Mammary epithelial cell (primary cell): ENCODE results near the gene ETV2.

Experiments
- EZH2 ChIP-seq: IDR thresholded peaks from 2 replicates; pipeline ENCODE4 v1.6.1; 2012; ENCODE audit warnings: low read length, inconsistent platforms, borderline replicate concordance
- TF ChIP-seq, protein P1 (sequence below), 2 donors: IDR thresholded peaks in 1 of 2; conservative IDR thresholded peaks in 1 of 2; 2 replicates each; pipeline ENCODE4 v1.5.1; 2011 to 2012; ENCODE audit warnings: inconsistent platforms in 2 of 2, low read length in 2 of 2, mild to moderate bottlenecking in 2 of 2, control low read depth in 1 of 2, low read depth in 1 of 2; ENCODE audit not compliant: insufficient read depth in 1 of 2; ENCODE audit errors: extremely low read depth in 1 of 2

DNA sequence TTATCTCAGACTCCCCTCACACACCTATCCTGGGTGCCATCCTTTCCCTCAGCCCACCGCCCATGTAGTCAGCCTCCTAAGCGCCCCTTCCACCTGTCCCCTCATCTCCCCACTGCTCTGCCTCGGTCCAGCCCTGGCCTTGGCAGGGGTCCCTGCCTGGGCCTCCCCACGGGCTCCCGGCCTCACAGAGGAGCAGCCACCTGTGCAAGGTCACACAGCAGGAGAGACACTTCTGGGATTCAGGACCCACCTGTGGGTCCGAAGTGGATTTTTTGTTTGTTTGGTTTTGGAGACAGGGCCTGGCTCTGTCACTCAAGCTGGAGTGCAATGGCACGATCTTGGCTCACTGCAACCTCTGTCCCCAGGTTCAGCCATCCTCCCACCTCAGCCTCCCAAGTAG is 24.1 kb downstream of the ETV2 start:
- TF ChIP-seq, protein P1, sequence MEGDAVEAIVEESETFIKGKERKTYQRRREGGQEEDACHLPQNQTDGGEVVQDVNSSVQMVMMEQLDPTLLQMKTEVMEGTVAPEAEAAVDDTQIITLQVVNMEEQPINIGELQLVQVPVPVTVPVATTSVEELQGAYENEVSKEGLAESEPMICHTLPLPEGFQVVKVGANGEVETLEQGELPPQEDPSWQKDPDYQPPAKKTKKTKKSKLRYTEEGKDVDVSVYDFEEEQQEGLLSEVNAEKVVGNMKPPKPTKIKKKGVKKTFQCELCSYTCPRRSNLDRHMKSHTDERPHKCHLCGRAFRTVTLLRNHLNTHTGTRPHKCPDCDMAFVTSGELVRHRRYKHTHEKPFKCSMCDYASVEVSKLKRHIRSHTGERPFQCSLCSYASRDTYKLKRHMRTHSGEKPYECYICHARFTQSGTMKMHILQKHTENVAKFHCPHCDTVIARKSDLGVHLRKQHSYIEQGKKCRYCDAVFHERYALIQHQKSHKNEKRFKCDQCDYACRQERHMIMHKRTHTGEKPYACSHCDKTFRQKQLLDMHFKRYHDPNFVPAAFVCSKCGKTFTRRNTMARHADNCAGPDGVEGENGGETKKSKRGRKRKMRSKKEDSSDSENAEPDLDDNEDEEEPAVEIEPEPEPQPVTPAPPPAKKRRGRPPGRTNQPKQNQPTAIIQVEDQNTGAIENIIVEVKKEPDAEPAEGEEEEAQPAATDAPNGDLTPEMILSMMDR (conservative IDR thresholded peaks at IDR 0.05 in 1 of 2, IDR thresholded peaks at IDR 0.05 in 1 of 2; ENCODE audit: extremely low read depth in 1 of 2, insufficient read depth in 1 of 2, low read depth in 1 of 2, low read length in 2 of 2) = no peak
- TF ChIP-seq EZH2 = no peak
